ENCODE data around the gene ST3GAL2.

DNA sequence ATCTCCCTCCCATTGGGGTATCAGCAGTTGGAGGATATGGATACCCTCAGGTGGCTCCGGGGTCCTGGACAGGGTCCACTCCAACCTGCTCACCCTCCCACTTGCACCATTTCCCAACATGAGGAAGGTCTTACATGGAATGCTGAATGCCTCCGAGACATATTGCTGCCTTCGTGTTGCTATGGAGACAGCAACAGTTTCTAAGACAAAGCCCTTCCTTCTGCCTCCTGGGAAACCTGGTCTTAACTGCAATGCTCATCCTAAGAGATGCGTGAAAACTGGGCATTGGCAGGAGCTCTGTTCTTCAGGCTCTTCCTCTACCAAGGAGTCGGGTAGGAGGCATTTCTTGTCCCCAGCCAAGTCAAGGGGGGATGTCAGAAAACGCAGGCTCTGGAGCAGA, 45.2 kb downstream of the ST3GAL2 start:
- TF ChIP-seq EZH2 (IDR thresholded peaks at IDR 0.05; ENCODE audit: borderline replicate concordance, control insufficient read depth, low read depth, low read length), result no peak
- TF ChIP-seq, protein P1, sequence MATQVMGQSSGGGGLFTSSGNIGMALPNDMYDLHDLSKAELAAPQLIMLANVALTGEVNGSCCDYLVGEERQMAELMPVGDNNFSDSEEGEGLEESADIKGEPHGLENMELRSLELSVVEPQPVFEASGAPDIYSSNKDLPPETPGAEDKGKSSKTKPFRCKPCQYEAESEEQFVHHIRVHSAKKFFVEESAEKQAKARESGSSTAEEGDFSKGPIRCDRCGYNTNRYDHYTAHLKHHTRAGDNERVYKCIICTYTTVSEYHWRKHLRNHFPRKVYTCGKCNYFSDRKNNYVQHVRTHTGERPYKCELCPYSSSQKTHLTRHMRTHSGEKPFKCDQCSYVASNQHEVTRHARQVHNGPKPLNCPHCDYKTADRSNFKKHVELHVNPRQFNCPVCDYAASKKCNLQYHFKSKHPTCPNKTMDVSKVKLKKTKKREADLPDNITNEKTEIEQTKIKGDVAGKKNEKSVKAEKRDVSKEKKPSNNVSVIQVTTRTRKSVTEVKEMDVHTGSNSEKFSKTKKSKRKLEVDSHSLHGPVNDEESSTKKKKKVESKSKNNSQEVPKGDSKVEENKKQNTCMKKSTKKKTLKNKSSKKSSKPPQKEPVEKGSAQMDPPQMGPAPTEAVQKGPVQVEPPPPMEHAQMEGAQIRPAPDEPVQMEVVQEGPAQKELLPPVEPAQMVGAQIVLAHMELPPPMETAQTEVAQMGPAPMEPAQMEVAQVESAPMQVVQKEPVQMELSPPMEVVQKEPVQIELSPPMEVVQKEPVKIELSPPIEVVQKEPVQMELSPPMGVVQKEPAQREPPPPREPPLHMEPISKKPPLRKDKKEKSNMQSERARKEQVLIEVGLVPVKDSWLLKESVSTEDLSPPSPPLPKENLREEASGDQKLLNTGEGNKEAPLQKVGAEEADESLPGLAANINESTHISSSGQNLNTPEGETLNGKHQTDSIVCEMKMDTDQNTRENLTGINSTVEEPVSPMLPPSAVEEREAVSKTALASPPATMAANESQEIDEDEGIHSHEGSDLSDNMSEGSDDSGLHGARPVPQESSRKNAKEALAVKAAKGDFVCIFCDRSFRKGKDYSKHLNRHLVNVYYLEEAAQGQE (IDR thresholded peaks at IDR 0.05; ENCODE audit: low read depth, low read length), result no peak
- TF ChIP-seq, protein P2, sequence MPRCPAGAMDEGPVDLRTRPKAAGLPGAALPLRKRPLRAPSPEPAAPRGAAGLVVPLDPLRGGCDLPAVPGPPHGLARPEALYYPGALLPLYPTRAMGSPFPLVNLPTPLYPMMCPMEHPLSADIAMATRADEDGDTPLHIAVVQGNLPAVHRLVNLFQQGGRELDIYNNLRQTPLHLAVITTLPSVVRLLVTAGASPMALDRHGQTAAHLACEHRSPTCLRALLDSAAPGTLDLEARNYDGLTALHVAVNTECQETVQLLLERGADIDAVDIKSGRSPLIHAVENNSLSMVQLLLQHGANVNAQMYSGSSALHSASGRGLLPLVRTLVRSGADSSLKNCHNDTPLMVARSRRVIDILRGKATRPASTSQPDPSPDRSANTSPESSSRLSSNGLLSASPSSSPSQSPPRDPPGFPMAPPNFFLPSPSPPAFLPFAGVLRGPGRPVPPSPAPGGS (IDR thresholded peaks at IDR 0.05; ENCODE audit: borderline replicate concordance, insufficient read depth, low read depth, low read length, poor library complexity, severe bottlenecking), result no peak
- no peak for TF ChIP-seq RELA (IDR thresholded peaks at IDR 0.05; ENCODE audit: borderline replicate concordance, partially characterized antibody)

Data from GM12878 (cell line).